ENCODE measurements around the gene ADGB. TPM values are rescaled to one million over a fixed set of nuclear protein-coding genes. Genes with fewer than 3 reads are reported as not detected.

Gene ADGB
- total and polyA plus RNA-seq, 4 donors = 0.98 to 6.6 (median 1.4) TPM

DNA sequence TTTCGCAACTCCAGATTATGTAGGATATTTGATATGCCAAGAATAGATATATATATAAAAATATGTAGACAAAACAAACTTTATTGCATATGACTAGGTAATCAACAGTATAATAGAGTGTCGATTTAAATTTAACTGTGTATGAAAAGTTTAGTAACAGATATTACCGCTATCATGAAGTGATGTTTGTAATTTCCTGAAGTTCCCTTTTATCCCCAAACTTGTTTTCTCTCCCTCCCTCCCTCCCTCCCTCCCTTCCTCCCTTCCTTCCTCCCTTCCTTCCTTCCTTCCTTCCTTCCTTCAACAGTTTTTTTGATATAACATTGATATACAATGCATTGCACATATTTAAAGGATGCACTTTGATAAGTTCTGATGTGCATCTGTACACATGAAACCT, 15.2 kb downstream of the ADGB start:
- Histone ChIP-seq H3K4me1 (ENCODE audit: control insufficient read depth, insufficient read depth, low read length) (no peaks in the 10 kb centered on the region), H3K4me3 (ENCODE audit: low read depth, low read length) (no peak overlapping the region), H3K27ac (ENCODE audit: low read depth, low read length) (no peak overlapping the region), H3K9me3 (ENCODE audit: control insufficient read depth, insufficient read depth, low read length) (peaks cover 2% of the 10 kb centered on the region), H3K36me3 (ENCODE audit: control insufficient read depth, insufficient read depth, low read length) (no peaks in the 10 kb centered on the region), H3K27me3 (ENCODE audit: control insufficient read depth, insufficient read depth, low read length) (no peaks in the 10 kb centered on the region)
- no peak for DNase-seq (ENCODE audit: low read depth in 4 of 6, low spot score in 6 of 6)
- WGBS (ENCODE audit: insufficient coverage) = no CpG with 5 or more reads among the region's 3 CpGs

DNA sequence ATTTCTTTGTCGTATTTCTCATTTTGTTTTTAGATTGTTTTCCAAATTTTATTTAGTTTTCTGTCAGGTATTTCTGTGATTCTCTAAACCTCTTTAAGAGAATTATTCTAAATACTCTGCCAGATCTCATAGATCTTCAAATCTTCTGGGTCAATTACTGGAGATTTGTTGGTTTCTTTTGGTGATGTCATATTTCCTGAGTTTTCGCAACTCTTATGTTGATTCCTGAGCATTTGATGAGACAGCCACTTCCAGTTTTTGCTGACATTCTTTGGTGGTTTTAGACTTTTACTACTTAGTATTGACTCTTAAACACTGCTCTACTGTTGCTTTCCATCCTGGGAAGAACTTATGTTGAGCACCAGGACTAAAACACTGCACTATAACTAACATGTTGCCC, 21.9 kb downstream of the ADGB start:
- no CpG with 5 or more reads among the region's 2 CpGs for WGBS (ENCODE audit: insufficient coverage)

DNA sequence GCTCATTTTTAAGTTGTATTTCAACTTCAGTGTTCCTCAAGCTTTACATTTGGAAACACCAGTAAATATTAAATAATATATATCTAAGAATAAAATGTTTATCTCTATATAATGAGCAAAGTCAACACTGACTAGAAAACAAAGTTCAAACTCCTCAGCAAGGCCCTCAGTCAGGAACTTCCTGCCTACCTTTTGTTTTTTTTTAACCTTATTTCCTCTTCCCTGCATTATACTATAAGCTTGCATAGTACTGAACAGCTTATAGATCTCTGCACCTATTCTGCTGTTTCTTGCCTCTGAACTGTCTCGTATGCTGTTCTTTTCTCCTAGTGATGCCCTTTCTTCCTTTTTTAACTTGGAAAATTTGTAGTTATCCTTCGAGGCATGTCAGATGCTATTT, 29.6 kb downstream of the ADGB start:
- Histone ChIP-seq H3K4me1 (ENCODE audit: control insufficient read depth, insufficient read depth, low read length) (no peaks in the 10 kb centered on the region), H3K27me3 (ENCODE audit: control insufficient read depth, insufficient read depth, low read length) (no peaks in the 10 kb centered on the region), H3K9me3 (ENCODE audit: control insufficient read depth, insufficient read depth, low read length) (peaks cover 3% of the 10 kb centered on the region), H3K27ac (ENCODE audit: low read depth, low read length) (no peak overlapping the region), H3K4me3 (ENCODE audit: low read depth, low read length) (no peak overlapping the region), H3K36me3 (ENCODE audit: control insufficient read depth, insufficient read depth, low read length) (no peaks in the 10 kb centered on the region)
- WGBS (ENCODE audit: insufficient coverage) = 94% methylated on average over 2 of the region's 2 CpGs
- DNase-seq (ENCODE audit: low read depth in 4 of 6, low spot score in 6 of 6) = no peak

More for the DNA sequence above, 21.9 kb downstream of the ADGB start:
- Histone ChIP-seq H3K9me3 (ENCODE audit: control insufficient read depth, insufficient read depth, low read length) (peaks cover 3% of the 10 kb centered on the region), H3K36me3 (ENCODE audit: control insufficient read depth, insufficient read depth, low read length) (no peaks in the 10 kb centered on the region), H3K27me3 (ENCODE audit: control insufficient read depth, insufficient read depth, low read length) (no peaks in the 10 kb centered on the region), H3K4me3 (ENCODE audit: low read depth, low read length) (no peak overlapping the region), H3K27ac (ENCODE audit: low read depth, low read length) (no peak overlapping the region), H3K4me1 (ENCODE audit: control insufficient read depth, insufficient read depth, low read length) (no peaks in the 10 kb centered on the region)
- DNase-seq (ENCODE audit: low read depth in 4 of 6, low spot score in 6 of 6) = no peak

DNA sequence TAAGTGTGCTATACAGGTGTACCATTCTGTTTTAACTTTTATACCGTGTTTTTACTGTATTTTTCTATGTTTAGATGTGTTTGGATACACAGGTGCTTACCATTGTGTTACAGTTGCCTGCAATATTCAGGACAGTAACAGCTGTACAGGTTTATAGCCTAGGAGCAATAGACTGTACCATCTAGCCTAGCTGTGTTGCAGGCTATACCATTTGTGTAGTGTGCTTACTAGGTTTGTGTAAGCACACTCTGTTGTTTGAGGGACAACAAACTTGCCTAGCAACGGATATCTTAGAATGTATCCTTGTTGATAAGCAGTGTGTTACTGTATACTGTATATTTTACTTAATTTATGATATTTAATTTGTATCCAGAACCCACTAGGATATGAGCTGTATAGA, 35.2 kb downstream of the ADGB start:
- no peaks in the 10 kb centered on the region for H3K4me1 ChIP-seq (ENCODE audit: control insufficient read depth, insufficient read depth, low read length)
- H3K9me3 ChIP-seq (ENCODE audit: control insufficient read depth, insufficient read depth, low read length) = no peaks in the 10 kb centered on the region
- H3K36me3 ChIP-seq (ENCODE audit: control insufficient read depth, insufficient read depth, low read length) = no peaks in the 10 kb centered on the region
- no peak for DNase-seq (ENCODE audit: low read depth in 4 of 6, low spot score in 6 of 6)
- H3K27ac ChIP-seq (ENCODE audit: low read depth, low read length) = no peak overlapping the region
- 83% methylated on average over 1 of the region's 2 CpGs for WGBS (ENCODE audit: insufficient coverage)
- no peaks in the 10 kb centered on the region for H3K27me3 ChIP-seq (ENCODE audit: control insufficient read depth, insufficient read depth, low read length)
- no peak overlapping the region for H3K4me3 ChIP-seq (ENCODE audit: low read depth, low read length)

DNA sequence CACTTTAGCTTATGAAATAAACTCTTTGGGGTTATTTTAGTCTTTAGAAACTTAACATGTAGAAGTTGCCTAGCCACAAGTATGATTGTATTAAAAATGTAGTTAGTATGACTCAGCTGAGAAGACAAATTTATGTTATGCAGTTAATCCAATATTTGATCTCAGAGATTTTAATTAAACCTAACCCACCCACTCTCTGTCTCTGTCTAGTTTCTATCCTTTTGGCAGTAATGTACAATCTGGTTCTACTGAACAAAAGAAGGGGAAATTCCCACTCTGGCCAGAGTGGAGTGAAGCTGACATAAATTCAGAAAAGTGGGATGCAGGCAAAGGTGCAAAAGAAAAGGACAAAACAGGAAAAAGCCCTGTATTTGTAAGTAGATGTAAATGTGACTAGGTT, 36.4 kb downstream of the ADGB start:
- no peak for DNase-seq (ENCODE audit: low read depth in 4 of 6, low spot score in 6 of 6)
- no peaks in the 10 kb centered on the region for H3K9me3 ChIP-seq (ENCODE audit: control insufficient read depth, insufficient read depth, low read length)
- H3K4me1 ChIP-seq (ENCODE audit: control insufficient read depth, insufficient read depth, low read length) = no peaks in the 10 kb centered on the region
- H3K27ac ChIP-seq (ENCODE audit: low read depth, low read length) = no peak overlapping the region
- no peaks in the 10 kb centered on the region for H3K36me3 ChIP-seq (ENCODE audit: control insufficient read depth, insufficient read depth, low read length)
- H3K27me3 ChIP-seq (ENCODE audit: control insufficient read depth, insufficient read depth, low read length) = no peaks in the 10 kb centered on the region
- H3K4me3 ChIP-seq (ENCODE audit: low read depth, low read length) = no peak overlapping the region

DNA sequence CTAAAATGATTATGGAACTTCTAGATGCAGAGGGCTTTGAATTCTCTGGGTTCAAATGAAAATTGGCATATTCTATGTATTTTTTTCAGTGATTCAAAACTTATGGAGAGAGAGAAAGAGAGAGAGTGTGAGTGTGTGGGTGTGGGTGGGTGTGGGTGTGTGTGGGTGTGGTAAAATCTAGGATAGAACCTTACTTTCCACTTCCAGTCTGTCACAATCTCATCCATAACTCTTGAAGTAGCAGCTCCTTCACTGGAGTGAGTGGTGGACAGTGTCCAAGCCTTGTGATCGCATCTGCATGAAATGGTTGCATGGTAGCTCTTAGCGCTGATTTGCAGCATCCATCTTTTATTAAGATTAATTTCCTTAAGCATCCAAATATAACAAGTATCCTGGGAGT, 37.7 kb downstream of the ADGB start:
- H3K9me3 ChIP-seq (ENCODE audit: control insufficient read depth, insufficient read depth, low read length) = no peaks in the 10 kb centered on the region

DNA sequence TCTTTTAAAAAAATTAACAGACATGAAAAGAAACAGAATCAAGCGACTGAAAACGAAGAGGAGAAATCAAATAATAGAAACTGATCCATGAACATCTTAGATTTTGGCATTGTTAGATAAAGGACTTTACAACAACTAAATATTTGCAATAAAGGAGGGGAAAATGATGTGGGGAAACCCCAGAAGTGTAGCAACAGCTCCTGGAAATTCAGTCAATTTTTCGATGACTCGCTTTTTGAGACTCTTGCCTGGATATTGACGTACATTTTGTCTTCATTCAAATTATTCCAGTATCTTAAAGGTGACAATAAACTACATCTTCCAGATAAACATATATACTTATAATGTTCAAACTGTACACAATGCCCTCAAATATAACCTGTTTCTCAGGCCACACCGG, 44.1 kb downstream of the ADGB start:
- DNase-seq (ENCODE audit: low read depth in 4 of 6, low spot score in 6 of 6) = no peak
- Histone ChIP-seq H3K4me1 (ENCODE audit: control insufficient read depth, insufficient read depth, low read length) (no peaks in the 10 kb centered on the region), H3K36me3 (ENCODE audit: control insufficient read depth, insufficient read depth, low read length) (no peaks in the 10 kb centered on the region), H3K27me3 (ENCODE audit: control insufficient read depth, insufficient read depth, low read length) (no peaks in the 10 kb centered on the region), H3K27ac (ENCODE audit: low read depth, low read length) (no peak overlapping the region), H3K4me3 (ENCODE audit: low read depth, low read length) (no peak overlapping the region), H3K9me3 (ENCODE audit: control insufficient read depth, insufficient read depth, low read length) (no peaks in the 10 kb centered on the region)
- no CpG with 5 or more reads among the region's 6 CpGs for WGBS (ENCODE audit: insufficient coverage)

More for the DNA sequence above, 37.7 kb downstream of the ADGB start:
- Histone ChIP-seq H3K27me3 (ENCODE audit: control insufficient read depth, insufficient read depth, low read length) (no peaks in the 10 kb centered on the region), H3K4me3 (ENCODE audit: low read depth, low read length) (no peak overlapping the region), H3K4me1 (ENCODE audit: control insufficient read depth, insufficient read depth, low read length) (no peaks in the 10 kb centered on the region), H3K27ac (ENCODE audit: low read depth, low read length) (no peak overlapping the region), H3K36me3 (ENCODE audit: control insufficient read depth, insufficient read depth, low read length) (no peaks in the 10 kb centered on the region)
- no CpG with 5 or more reads among the region's 2 CpGs for WGBS (ENCODE audit: insufficient coverage)
- no peak for DNase-seq (ENCODE audit: low read depth in 4 of 6, low spot score in 6 of 6)

DNA sequence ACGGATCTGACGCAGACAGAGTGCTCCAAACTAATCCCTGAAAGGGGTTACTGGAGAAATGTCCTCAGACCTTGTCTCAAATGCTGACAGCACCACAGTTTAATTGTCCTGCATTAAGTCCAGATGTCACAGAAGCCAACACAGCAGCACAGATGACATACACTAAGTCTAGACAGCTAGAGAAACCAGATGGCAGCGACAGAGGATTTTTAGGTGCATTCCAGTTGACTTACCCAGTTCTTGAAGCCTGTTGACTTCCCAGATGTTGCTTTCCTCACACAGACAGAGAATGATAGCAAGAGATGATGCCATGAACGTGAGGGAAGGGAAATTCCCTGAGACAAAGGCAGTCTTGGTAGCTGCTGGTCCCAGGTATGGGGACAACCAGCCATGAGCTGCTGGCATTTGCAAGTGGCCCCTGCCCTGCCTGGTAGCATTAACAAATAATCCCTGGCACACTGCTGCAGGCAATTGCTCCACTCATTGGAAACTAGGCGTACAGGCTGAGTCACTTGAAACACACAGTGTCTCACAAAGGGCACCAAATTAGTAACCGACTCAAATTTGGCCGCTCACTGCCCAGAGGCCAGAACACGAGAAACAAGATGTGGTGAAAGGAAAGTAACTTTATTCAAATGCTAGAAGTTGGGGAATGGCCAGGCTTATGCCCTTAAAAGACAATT, 52.2 kb downstream of the ADGB start:
- no peaks in the 10 kb centered on the region for H3K27me3 ChIP-seq (ENCODE audit: control insufficient read depth, insufficient read depth, low read length)
- DNase-seq (ENCODE audit: low read depth in 4 of 6, low spot score in 6 of 6) = no peak
- no peaks in the 10 kb centered on the region for H3K36me3 ChIP-seq (ENCODE audit: control insufficient read depth, insufficient read depth, low read length)
- 84% methylated on average over 6 of the region's 8 CpGs for WGBS (ENCODE audit: insufficient coverage)
- H3K27ac ChIP-seq (ENCODE audit: low read depth, low read length) = no peak overlapping the region
- H3K4me1 ChIP-seq (ENCODE audit: control insufficient read depth, insufficient read depth, low read length) = no peaks in the 10 kb centered on the region
- no peaks in the 10 kb centered on the region for H3K9me3 ChIP-seq (ENCODE audit: control insufficient read depth, insufficient read depth, low read length)
- no peak overlapping the region for H3K4me3 ChIP-seq (ENCODE audit: low read depth, low read length)

DNA sequence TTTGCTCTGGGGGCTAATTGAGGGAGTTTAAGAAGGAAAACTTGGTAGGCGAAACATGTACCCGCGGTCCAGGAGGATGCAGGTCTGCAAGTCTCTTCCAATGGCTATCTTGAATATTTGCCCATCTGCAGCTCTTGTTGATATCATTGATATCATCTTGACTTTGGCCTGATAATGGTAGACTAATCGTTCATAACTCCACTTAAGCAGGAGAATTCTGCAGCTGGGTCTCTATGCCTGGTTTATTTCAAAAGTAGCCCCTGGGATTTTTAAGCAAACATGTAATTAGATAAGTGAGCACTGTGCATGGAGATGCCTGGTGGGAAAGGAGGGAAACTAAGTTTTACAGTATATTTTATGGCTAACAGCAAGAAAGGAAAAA, 52.7 kb downstream of the ADGB start:
- Histone ChIP-seq H3K36me3 (ENCODE audit: control insufficient read depth, insufficient read depth, low read length) (no peaks in the 10 kb centered on the region), H3K9me3 (ENCODE audit: control insufficient read depth, insufficient read depth, low read length) (no peaks in the 10 kb centered on the region), H3K4me3 (ENCODE audit: low read depth, low read length) (no peak overlapping the region), H3K27ac (ENCODE audit: low read depth, low read length) (no peak overlapping the region), H3K4me1 (ENCODE audit: control insufficient read depth, insufficient read depth, low read length) (no peaks in the 10 kb centered on the region), H3K27me3 (ENCODE audit: control insufficient read depth, insufficient read depth, low read length) (no peaks in the 10 kb centered on the region)
- DNase-seq (ENCODE audit: low read depth in 4 of 6, low spot score in 6 of 6) = no peak
- 93% methylated on average over 4 of the region's 4 CpGs for WGBS (ENCODE audit: insufficient coverage)

DNA sequence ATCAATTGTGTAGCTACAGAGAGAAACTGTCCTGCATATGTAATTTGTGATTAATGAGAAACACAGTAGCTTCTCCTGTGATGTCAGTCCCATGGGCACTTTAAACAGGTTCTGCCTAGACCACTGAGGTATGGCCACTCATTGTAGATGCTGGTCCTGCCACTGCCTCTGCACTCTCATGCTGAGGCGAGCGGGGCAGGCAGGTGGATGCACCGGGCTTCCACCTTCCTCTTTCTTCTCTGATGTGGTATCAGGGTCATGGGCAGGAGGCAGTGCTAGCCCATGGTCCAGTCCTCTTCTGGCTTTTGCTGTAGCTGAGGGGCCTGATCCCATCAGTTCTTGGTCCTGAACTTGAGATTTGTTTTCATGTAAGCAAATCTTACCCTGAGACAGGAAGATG, 58.7 kb downstream of the ADGB start:
- no peaks in the 10 kb centered on the region for H3K27me3 ChIP-seq (ENCODE audit: control insufficient read depth, insufficient read depth, low read length)
- peaks cover under 1% of the 10 kb centered on the region for H3K9me3 ChIP-seq (ENCODE audit: control insufficient read depth, insufficient read depth, low read length)
- WGBS (ENCODE audit: insufficient coverage) = 80% methylated on average over 2 of the region's 3 CpGs
- DNase-seq (ENCODE audit: low read depth in 4 of 6, low spot score in 6 of 6) = no peak
- H3K36me3 ChIP-seq (ENCODE audit: control insufficient read depth, insufficient read depth, low read length) = no peaks in the 10 kb centered on the region
- H3K27ac ChIP-seq (ENCODE audit: low read depth, low read length) = no peak overlapping the region
- H3K4me3 ChIP-seq (ENCODE audit: low read depth, low read length) = no peak overlapping the region
- H3K4me1 ChIP-seq (ENCODE audit: control insufficient read depth, insufficient read depth, low read length) = no peaks in the 10 kb centered on the region

Data from spinal cord (tissue), 10 donors.